Nephron progenitor cell (in vitro differentiated cells): ENCODE data around the gene ZNF575.
"Not testable (repeated sequence)": the region's sequence is repeated elsewhere in the genome, so short reads cannot be mapped to it uniquely, and the experiment has no call there.

Experiments
- DNase-seq: peaks from one replicate; pipeline ENCODE4 v3.0.0; 2021
- H3K27ac Mint-ChIP-seq: 2 replicates; pipeline ENCODE4 v1.8.0; 2021; ENCODE audit warnings: mild to moderate bottlenecking, moderate library complexity, mixed read lengths
- H3K27me3 Mint-ChIP-seq: 2 replicates; pipeline ENCODE4 v1.8.0; 2021; ENCODE audit warnings: mild to moderate bottlenecking, low read depth, mixed read lengths; ENCODE audit not compliant: poor library complexity
- H3K36me3 Mint-ChIP-seq: 2 replicates; pipeline ENCODE4 v1.8.0; 2021; ENCODE audit warnings: low read depth, mixed read lengths
- H3K4me1 Mint-ChIP-seq: 2 replicates; pipeline ENCODE4 v1.8.0; 2021; ENCODE audit warnings: mixed read lengths
- H3K4me3 Mint-ChIP-seq: 2 replicates; pipeline ENCODE4 v1.8.0; 2021; ENCODE audit warnings: mild to moderate bottlenecking, moderate library complexity, mixed read lengths
- H3K9me3 Mint-ChIP-seq: 2 replicates; pipeline ENCODE4 v1.8.0; 2021; ENCODE audit warnings: mild to moderate bottlenecking, moderate library complexity, mixed read lengths
- TF ChIP-seq, protein P1 (sequence below): fragments of 200-600 bp; sonication (generic); IDR thresholded peaks from 2 replicates; pipeline ENCODE4 v1.5.0; 2021; ENCODE audit warnings: antibody characterized with exemption

Gene ZNF575

GRCh38 chr19:43541920-43542650 is 9.1 kb downstream of the ZNF575 start:
- Mint-ChIP-seq H3K4me1 (no peaks in the 10 kb centered on the region), H3K4me3 (no peak overlapping the region), H3K27ac (no peak overlapping the region), H3K27me3 (no peaks in the 10 kb centered on the region), H3K9me3 (peaks cover 27% of the 10 kb centered on the region), H3K36me3 (peaks cover 79% of the 10 kb centered on the region)
- TF ChIP-seq, protein P1, sequence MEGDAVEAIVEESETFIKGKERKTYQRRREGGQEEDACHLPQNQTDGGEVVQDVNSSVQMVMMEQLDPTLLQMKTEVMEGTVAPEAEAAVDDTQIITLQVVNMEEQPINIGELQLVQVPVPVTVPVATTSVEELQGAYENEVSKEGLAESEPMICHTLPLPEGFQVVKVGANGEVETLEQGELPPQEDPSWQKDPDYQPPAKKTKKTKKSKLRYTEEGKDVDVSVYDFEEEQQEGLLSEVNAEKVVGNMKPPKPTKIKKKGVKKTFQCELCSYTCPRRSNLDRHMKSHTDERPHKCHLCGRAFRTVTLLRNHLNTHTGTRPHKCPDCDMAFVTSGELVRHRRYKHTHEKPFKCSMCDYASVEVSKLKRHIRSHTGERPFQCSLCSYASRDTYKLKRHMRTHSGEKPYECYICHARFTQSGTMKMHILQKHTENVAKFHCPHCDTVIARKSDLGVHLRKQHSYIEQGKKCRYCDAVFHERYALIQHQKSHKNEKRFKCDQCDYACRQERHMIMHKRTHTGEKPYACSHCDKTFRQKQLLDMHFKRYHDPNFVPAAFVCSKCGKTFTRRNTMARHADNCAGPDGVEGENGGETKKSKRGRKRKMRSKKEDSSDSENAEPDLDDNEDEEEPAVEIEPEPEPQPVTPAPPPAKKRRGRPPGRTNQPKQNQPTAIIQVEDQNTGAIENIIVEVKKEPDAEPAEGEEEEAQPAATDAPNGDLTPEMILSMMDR, result no peak
- no peak for DNase-seq

DNA sequence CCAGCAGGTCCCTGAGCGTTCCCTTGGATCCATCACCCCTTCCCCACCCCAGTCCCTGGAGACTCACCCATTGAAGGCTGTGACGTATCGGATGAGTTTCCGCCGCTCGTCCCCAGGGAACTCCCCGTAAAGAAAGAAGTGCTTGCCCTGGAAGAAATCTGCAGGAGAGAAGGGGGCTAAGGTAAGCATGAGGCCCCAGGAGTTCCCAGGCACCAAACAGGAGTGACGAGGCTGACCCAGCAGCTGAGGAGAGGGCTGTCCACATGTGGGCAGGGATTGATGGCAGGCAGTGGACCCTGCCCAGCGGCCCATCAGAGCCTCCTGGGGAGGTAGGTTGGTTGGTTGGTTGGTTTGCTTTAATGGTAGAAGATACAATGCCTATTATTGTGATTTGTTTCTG is 11.1 kb downstream of the ZNF575 start:
- Mint-ChIP-seq H3K9me3 (peaks cover 18% of the 10 kb centered on the region), H3K27me3 (no peaks in the 10 kb centered on the region), H3K27ac (no peak overlapping the region), H3K4me3 (no peak overlapping the region), H3K36me3 (peaks cover 74% of the 10 kb centered on the region), H3K4me1 (no peaks in the 10 kb centered on the region)
- TF ChIP-seq, protein P1, result no peak
- no peak for DNase-seq

- Mint-ChIP-seq H3K27me3 (no peaks in the 10 kb centered on the region), H3K9me3 (peaks cover 6% of the 10 kb centered on the region), H3K36me3 (peaks cover 74% of the 10 kb centered on the region), H3K4me3 (no peak overlapping the region), H3K27ac (peak overlapping the region; percentile 91), H3K4me1 (no peaks in the 10 kb centered on the region)
- no peak for DNase-seq
- TF ChIP-seq, protein P1, result no peak
These were observed 12.3 kb downstream of the ZNF575 start for GRCh38 chr19:43545276-43545675.

GRCh38 chr19:43545981-43546380 is 13.0 kb downstream of the ZNF575 start:
- Mint-ChIP-seq H3K9me3 (no peaks in the 10 kb centered on the region), H3K36me3 (peaks cover 74% of the 10 kb centered on the region), H3K4me1 (no peaks in the 10 kb centered on the region), H3K27ac (no peak overlapping the region), H3K27me3 (no peaks in the 10 kb centered on the region), H3K4me3 (no peak overlapping the region)
- no peak for DNase-seq
- TF ChIP-seq, protein P1, result no peak

DNA sequence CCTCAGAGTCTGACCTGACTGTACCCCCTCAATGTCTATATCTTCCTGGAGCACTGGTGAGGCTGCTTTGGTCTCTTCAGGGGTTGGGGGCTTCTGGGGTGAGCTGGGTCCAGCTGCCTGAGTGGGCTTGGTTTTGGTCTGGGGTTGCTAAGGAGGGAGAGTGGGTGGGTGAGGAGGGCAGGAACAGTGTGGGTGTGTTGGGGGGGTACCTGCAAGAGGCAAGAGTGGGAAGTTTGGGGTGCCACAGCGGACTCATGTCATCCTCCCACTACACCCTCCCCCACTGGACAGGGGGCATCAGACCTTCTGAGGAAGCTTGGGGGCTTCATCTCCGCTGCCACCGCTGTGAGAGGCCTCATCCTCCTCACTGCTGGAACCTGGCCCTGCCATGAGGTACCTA is 13.6 kb downstream of the ZNF575 start:
- no peaks in the 10 kb centered on the region for H3K27me3 Mint-ChIP-seq
- TF ChIP-seq, protein P1, result no peak
- H3K9me3 Mint-ChIP-seq, result no peaks in the 10 kb centered on the region
- H3K4me1 Mint-ChIP-seq, result no peaks in the 10 kb centered on the region
- H3K27ac Mint-ChIP-seq, result no peak overlapping the region
- H3K4me3 Mint-ChIP-seq, result no peak overlapping the region
- DNase-seq, result no peak
- H3K36me3 Mint-ChIP-seq, result peaks cover 74% of the 10 kb centered on the region

GRCh38 chr19:43547926-43548325 is 14.9 kb downstream of the ZNF575 start:
- not testable (repeated sequence) for H3K4me3 Mint-ChIP-seq, DNase-seq, H3K4me1 Mint-ChIP-seq, H3K9me3 Mint-ChIP-seq, H3K27me3 Mint-ChIP-seq, H3K27ac Mint-ChIP-seq
- peaks cover 71% of the 10 kb centered on the region for H3K36me3 Mint-ChIP-seq
